ENCODE data around the gene SLC35E2B.
"Not testable (repeated sequence)": the region's sequence is repeated elsewhere in the genome, so short reads cannot be mapped to it uniquely, and the experiment has no call there.

SLC35E2B gene

DNA sequence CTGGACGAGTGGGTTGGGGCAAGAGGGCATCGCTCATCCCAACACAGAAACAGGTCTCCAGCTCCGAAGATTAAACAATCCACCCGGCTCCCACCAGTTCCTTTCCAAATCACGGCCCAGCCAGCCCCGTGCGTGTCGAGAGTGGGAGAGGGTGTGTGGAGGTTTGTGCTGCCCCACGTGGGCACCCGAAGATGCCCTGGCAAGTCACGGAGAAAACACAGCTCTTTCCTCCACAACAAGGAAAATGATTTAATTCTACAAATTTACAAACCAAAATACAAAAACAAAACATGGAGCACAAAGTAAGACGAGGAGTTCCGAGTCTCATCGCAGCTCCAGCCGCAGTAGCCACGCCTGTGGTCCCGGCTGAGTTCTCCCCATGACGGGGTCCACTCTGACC, 9.9 kb upstream of the SLC35E2B start:
- DNase-seq = not testable (repeated sequence)

DNA sequence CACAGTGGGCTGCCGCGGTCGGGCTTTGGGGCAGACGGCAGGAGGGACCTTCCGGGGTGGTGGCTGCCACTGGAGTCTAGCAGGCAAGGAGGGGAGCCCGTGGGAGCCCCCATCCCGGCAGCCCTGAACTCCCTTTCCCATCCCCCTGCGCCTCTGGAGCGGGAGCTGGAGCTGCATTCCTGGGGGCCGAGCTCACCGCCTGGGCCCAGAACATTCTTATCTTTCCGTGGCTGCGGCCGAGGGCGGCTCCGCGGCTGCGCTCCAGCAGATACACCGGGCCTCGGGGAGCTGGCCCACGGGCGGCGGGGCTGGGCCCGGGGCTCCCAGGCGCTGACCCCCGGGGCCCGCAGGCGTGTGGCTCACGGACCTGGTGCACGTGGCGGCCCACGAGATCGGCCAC, 8.0 kb upstream of the SLC35E2B start:
- DNase-seq = not testable (repeated sequence)

DNA sequence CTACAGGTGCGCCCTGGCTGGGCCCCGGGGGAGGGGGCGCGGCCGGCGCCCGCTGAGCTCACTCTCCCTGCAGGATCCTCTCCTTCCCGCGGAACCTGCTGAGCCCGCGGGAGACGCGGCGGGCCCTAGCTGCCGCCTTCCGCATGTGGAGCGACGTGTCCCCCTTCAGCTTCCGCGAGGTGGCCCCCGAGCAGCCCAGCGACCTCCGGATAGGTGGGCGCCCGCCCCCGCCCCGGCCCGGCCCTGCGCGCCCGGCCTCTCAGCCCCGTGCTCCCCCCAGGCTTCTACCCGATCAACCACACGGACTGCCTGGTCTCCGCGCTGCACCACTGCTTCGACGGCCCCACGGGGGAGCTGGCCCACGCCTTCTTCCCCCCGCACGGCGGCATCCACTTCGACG, 7.5 kb upstream of the SLC35E2B start:
- DNase-seq = not testable (repeated sequence)

DNA sequence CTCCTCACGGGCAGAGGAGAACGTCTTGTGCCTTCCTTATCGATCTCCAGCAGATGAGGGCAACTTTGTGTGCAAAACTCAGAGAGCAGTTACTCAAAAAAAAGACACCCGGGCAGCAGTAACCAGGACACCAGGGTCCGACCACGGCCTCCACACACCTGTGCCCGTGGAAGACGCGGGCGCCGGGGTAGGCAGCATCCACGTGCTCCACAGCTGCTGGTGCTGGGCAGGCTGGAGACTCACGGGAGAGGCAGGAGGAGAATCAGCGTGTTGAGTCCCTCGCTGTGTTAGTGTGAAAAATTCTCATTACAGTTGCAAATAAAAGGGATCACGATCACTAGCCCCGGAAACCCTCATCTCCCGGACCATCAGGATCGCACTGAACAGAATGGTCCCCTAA, 6.5 kb upstream of the SLC35E2B start:
- not testable (repeated sequence) for DNase-seq

DNA sequence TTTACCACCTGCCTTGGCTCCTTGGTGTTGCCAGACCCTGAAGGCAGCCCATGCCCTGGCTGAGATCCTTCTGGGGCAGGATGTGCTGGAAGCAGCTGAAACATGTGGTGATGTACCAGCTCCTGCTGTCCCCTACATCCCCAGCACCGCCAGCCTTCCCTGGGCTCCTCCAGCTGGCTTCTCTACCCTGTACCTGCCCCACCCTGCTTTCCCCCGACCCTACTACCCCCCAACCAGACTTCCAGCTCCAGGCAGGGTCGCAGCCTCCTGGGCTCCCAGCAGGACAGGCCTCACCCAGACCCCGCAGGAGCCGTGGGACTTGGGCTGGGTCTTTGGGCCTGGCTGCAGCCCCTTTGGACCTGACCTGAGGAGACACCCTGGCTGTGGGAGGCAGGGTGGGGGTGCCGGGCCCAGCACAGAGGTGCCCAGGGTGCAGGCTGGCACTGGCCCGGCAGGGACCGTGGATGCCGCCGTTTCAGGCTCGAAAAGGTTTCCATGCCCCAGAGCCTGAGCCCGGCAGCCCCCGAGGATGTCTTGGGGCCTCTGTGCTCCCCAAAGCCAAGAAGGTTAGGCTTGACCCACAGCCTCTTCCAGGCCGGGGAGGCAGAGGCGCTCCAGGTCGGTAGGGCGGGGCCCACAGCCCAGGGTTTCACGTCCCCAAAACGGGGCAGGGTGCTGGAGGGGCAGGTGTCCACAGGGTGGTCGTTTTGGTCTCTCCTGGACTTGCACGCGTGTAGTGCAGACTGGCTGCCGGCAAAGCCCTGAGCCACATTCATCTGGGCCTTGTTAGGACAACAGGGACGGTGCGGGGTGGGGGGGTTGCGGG, 5.0 kb upstream of the SLC35E2B start:
- DNase-seq = not testable (repeated sequence)

DNA sequence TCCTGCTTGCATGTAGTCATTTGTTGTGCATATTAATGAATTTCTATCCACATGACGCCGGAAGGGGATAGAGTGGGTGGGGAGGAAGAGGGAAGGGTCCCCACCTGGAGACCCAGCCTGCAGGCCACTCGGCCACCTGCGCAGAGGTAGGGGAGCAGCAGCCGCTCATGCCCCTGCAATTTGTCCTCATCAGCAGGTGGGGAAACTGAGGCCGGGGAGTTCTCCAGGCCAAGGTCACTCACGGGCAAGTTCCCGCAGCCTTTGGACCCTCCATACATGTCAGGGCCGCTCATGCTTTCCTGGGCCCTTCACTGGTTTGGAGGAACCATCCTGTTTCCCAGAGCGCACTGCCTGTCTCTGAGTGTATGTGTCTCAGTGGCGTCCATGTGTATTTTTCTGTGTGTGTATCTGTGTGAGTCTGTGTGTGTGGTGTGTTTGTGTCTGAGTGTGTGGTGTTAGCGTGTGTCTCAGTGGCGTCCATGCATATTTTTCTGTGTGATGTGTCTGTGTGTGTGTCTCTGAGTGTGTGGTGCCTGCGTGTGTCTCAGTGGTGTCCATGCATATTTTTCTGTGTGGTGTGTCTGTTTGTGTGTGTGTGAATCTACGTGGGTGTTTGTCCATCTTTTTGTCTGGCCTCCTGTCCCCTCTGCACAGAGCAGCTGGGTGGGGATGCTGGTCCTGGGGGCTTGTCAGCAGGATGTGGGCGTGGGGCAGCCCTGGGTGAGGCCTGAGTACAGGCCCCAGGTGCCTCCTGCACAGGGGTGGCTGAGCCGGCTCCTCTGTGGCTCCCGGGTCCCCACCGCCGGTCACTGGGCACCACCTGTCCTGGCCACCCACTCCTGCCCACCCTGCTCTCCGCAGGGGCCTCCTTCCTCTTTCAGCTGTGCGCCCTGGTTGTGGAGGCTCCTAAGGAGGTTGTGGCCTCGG, 4.1 kb upstream of the SLC35E2B start:
- not testable (repeated sequence) for DNase-seq

DNA sequence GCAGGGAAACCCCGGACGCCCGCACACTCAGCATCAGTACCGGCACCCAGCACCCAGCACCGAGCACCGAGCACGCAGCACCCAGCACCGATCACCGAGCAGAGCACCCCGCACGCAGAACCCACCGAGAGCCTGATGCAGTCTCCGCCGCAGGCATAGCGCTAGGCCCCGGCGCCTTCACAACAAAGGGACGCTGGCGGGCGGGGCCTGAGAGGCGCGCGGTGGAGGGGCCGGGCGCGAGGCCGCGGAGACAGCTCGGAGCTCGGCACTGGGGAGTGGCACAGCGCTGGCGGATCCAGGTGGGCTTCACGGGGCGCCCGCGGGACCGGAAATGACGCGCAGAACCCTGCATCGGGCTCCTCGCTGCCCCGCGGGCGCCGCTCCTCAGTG, 276 bp downstream of the SLC35E2B start:
- DNase-seq = peak; percentile 3

DNA sequence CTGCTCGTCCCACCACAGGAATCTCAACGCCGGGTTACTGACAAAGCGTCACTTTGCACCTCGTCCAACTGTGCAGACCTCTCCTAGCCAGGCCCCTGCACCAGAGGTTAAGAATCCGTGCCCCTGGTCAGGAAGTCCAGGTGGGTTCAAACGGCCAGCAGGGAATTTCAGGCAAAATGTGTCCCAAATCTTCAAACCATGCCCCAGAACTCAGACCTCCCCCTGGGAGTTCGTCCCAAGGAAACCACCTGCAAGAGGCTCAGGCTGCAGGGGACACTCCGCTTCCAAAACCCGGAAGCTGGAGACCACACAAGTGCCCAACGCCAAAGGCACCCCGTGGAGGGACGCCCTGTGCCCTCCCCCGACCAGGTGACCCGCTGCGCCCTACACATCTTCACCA, 1.2 kb downstream of the SLC35E2B start:
- DNase-seq = not testable (repeated sequence)

DNA sequence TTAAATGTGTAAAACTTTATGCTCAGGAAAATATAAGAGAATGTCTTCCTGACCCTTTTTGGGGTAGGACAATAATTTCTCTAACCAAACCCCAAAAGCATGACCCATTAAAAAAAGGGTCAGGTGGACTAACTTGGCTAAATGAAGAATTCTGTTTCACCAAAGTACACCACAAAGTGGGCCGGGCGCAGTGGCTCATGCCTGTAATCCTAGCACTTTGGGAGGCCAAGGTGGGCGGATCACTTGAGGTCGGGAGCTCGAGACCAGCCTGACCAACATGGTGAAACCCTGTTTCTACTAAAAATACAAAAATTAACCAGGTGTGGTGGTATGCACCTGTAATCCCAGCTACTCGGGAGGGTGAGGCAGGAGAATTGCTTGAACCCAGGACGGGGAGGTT, 3.1 kb downstream of the SLC35E2B start:
- DNase-seq = not testable (repeated sequence)

DNA sequence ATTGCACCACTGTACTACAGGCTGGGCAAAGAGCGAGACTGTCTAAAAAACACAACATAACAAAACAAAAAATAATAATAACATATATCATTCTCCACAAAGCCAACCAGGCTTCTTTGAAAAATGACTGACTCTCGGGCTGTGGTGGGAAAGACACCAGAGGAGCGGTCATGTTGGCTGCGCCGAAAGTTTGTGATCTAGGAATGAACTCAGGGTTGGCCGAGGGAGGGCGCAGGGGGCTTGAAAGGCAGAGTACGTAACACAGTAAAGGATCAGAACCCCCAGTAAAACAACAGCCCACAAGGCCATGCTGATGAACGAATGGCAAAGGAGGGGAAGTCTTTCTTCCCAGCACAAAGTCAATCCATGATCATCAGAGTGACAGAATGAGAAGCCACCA, 4.7 kb downstream of the SLC35E2B start:
- no peak for DNase-seq

DNA sequence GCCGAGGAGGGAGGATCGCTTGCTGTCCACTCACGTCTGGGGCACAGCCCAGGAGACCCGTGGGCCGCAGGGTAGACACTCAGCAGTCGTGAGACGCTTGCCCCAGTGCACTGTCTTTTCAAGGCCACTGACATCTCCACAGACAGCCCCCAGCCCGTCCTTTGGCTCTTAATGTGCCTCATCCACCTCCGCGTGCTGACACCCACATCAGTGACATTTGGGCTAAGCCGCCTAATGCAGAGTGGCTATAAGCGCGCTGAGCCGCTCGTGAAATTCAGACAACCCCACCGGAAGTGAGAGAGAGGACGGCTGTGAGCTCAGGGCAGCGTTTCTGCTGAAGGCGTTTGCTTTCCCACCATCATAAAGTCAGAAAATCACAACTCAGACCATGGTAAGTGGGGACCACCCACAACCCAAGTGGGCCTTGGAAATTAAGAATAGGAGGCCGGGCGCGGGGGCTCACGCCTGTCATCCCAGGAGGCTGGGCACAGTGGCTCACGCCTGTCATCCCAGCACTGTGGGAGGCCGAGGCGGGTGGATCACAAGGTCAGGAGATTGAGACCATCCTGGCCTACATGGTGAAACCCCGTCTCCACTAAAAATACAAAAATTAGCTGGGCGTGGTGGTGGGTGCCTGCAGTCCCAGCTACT, 8.4 kb downstream of the SLC35E2B start:
- DNase-seq = no peak

DNA sequence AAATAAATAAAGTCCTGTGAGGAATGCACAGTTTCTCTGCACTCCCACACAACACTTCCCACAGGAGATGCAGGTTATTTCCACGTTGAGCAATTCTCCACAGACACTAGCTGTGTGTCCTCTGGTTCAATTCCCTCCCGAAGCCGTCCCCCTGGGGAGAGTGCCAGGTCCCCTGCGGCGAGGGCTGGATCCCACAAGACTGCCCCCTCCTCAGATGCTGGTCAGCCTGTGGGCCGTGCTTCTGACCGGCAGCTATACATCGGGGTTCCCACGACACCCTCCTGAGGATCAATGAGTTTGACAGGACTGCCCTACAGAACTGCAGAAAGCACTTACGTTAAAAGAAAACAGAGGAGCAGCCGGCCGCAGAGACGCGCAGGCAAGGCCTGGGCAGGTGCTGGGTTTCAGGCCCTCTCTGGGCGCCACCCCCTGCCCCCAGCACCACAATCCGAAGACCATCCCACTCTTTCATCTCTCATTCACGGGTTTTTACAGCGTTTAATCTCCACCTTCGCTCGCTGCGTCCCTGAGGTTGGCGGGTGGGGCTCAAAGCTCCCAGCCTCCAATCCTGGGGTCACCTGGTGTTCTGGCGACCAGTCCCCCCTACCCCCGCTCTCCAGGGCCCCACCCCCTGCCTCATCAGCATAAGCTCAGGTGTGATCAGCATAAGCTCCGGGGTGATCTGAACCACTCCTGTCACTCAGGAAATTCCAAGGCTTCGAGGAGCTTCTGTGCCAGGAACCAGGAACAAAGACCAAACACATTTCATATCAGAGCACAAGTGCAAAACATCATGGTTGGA, 9.3 kb downstream of the SLC35E2B start:
- DNase-seq = no peak

DNA sequence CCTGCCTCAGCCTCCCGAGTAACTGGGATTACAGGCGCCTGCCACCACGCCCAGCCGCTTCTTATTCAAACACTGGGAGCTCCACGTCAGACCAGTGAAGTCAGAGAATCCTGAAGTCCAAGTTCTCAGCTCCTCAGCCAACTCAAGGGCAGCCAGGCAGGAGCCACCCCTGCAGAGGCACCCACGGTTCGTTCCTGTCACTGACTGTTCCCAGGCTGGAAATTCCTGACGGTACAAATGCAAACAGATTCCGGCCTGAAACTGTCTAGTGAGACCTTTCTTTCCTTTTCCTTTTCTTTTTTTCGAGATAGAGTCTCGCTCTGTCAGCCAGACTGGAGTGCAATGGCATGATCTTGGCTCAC, 11.7 kb downstream of the SLC35E2B start:
- no peak for DNase-seq

DNA sequence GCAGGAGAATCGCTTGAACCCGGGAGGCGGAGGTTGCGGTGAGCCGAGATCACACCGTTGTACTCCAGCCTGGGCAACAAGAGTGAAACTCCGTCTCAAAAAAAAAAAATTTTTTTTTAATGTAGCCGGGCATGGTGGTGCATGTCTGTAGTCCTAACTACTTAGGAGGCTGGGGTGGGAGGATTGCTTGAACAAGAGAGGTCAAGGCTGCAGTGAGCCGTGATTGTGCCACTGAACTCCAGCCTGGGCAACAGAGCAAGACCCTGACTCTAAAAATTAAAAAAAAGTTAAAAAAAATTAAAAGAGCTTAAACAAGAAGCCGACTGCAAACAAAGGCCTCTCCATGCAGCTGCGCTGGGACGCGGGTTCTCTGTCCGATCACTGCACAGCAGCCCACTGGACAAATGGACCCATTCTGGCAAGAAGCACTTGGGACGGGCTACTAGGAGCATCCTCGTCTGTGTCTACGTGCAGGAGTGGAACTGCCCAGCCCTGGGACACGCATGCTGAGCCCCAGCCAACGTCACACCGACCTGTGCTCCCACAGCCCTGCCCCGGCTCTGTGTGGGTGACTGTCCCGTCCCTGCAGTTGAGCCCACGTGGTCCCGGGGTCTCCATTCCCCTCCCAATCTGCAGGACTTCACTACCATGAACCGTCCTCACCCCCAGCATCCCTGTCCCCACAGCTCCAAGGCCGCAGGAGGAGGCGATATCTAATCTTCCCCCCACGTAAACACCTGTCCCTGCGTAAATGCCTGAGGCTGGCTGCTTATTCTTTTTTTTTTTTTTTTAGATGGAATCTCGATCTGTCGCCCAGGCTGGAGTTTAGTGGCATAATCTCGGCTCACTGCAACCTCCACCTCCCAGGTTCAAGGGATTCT, 12.3 kb downstream of the SLC35E2B start:
- no peak for DNase-seq

DNA sequence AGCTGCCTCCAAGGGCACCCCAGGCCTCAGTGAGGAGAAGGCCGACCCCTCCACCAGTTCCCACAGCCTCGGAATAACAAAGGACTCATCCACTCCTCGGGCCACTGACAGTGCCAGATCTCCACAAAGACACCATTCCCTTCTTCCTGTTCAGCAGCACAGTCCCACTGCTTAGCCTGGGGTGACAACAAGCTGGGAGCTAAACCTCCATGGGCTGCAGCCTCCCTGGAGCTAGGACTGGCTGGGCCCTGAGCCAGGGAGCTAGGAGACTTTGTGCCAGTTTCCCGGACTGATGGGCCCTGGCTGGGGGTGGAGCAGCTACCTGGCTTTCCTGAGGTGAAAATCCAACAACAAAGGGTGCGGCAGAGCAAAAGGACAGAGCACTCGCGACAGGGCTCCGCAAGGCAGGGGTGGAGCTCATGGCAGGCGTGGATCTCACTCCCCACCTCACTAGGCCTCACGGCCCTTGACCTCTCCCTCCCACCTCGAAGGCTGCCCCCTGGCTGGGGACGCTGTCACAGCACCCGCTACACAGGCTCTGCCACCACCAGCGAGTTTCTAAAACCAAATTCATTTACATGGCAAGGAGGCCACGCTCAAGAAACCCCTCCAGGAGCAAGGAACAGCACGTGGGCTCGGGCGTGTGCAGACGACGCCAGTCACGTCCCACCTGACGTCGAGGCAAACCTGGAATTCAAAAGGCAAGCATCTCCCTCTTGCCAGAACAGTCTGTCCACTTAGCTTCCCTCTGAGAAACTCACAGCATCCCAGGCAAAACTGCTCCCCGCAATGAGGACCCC, 13.8 kb downstream of the SLC35E2B start:
- no peak for DNase-seq

DNA sequence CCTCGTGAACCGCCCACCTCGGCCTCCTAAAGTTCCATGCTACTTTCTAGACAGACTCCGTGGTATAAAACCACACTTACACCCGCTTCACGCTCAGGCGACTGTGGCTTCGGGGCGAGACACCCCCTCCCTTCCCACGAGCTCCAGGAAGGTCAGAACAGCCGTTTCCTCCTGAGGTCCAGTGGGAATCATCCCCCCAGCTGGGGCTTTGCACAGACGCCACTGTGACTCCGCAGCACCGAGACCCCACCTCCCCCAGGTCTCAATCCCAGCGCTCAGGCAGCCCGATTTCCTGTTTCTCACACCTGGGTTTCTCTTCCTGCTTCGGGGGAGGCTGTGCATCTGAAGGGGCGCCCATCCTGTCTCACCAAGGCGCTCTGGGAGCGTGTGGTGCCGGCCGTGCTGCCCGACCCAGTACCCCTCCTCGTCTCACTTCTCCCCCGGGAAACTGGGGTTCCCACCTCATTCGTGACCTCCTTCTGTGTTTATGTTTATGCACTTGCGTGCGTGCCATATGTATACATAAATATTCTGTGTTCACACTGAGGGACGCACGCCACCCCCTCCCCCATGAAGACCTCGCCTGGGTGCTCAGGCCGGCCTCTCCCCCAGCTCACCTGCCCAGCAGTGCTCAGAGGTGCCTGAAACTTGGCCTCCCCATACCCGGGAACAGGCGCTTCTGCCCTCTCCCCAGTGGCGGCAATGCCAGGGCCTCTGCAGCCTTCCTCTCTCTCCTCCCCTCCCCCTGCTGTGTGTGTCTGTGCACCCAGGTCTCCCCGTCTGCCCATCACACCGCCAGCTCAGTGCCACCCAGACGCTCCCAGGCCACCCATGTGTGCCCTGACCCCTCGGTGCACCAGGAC, 14.6 kb downstream of the SLC35E2B start:
- DNase-seq = no peak

DNA sequence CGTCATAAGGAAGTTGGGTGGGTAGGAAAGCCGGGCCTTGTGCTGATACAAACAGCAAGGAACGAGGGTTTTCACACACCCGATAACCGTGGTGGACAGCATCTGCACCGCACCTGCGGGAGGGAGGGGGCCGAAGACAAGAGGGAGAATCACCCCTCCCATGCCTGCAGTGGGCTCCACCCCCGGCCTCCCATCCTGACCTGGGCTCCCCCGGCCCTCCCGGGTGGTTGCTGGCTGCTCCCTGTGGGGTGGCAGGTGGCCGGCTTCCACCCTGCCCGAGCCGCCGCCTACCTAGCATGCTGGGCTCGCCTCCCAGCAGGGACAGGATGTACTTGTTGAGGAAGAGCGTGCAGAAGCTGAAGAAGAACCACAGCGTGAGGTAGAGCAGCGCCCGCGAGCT, 16.5 kb downstream of the SLC35E2B start:
- DNase-seq = not testable (repeated sequence)

DNA sequence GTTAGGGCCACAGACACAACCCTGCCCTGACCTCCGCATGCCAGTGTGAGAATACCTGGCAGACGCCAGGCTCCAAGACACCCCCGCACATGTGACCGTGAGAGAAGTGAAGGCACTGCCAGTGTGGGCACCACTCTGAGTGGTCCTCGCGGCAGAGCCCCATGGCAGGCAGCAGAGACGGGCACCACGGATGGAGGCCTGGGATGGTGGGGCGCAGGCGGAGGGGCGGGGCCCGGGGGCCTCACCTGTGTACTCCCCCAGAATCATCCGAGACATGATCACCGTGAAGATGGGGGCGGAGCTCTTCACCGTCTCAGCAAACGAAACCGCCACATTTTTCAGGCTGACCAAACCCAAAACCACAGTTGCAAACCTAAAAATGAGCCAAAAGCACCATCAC, 17.4 kb downstream of the SLC35E2B start:
- DNase-seq = not testable (repeated sequence)

DNA sequence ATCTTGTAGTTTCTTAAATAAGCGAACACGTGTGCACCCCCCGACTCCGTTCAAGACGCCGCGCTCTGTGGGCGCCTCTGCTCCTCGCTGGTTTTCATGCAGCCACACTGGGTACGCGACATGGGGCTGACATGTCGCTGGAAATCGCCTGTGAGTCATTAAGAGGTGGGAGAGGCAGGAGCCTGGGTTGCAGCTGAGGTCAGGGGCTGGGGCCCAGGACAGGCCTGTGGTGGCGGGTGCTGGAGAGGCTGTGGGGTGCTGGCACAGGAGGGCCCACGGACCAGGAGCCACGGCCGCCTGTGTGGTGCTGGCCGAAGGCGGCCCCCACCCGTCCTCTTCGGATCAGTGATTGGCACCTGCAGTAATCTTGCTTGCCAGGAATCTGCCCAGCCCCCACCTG, 17.8 kb downstream of the SLC35E2B start:
- DNase-seq = not testable (repeated sequence)
